Middle frontal gyrus (tissue), 1 donor: ENCODE results near the gene ZGPAT.
"Not testable (repeated sequence)": the region's sequence is repeated elsewhere in the genome, so short reads cannot be mapped to it uniquely, and the experiment has no call there.

Experiments
- DNase-seq: peaks from one replicate; pipeline ENCODE4 v3.0.0-alpha.2; 2015; ENCODE audit warnings: low spot score; ENCODE audit errors: extremely low spot score

The ZGPAT gene

DNA sequence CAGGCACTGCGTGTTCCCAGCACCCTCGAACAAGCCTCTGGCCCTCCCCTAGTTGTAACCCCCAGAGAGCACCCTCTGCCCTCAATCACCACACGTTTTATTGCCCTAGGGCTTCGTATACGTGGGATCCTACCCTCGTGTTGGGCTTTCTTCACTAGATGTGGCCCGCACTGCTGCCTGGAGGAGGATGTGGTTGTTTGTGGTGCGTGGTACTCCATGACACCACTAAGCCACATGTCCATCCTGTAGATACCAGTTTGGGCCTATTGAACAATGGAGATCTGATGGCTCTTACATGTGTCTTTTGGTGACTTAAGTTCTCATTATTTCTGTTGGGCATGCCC lies 48.8 kb downstream of the ZGPAT start:
- DNase-seq = no peak

GRCh38 chr20:63758152-63758551 lies 50.3 kb downstream of the ZGPAT start:
- no peak for DNase-seq

GRCh38 chr20:63759377-63759901 lies 51.6 kb downstream of the ZGPAT start:
- no peak for DNase-seq

- DNase-seq = no peak
Observed at GRCh38 chr20:63765082-63765873, 57.4 kb downstream of the ZGPAT start.

DNA sequence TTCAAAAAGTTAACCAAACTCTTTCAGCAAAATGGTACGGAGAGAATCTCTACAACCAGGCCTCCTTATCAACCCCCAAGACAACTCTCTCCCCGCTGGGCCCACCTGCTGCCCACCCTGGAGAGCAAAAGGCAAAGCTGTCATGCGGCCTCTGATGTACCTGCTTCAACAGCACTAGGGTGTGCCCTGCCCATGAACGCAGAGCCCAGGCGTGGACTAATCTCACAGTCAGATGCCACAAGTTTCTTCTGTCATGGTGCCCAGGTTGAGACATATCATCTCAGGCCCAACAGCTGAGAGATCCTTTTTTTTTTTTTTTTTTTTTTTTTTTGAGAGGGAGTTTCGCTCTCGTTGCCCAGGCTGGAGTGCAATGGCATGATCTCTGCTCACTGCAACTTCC lies 58.1 kb downstream of the ZGPAT start:
- DNase-seq = no peak

DNA sequence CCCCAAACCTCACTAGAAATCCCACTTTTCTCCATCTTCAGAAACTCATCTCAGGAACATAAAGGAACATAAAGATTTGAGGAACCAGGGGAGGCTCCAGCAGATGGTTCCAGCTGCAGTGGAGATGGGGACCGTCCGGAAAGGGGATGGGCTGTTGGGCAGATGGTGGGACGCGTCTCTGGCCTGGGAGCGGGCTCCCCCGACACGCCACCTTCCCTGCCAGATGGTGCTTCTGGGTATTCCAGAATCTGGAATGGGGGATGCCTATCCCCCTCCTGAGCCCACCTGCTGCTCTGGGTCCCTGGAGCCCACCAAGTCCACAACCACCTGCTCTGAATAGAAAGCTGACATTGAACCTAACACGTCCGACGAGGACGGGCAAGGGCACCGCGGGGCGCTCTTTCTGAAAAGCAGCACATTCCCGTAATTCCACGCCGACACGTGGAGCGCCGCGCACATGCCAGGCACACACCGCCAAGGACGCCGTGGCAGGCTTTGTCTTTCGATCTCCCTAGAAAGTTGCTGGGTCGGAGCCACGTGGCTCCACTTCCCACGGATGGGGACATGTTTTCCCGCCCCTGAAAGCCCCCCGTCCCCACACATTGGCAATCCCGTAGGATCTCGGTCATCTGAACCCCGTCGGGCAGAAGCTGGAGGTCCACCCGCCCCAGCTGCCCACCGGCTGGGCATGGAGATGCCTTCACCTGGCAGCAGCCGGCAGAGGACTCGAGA lies 59.0 kb downstream of the ZGPAT start:
- DNase-seq = no peak

DNA sequence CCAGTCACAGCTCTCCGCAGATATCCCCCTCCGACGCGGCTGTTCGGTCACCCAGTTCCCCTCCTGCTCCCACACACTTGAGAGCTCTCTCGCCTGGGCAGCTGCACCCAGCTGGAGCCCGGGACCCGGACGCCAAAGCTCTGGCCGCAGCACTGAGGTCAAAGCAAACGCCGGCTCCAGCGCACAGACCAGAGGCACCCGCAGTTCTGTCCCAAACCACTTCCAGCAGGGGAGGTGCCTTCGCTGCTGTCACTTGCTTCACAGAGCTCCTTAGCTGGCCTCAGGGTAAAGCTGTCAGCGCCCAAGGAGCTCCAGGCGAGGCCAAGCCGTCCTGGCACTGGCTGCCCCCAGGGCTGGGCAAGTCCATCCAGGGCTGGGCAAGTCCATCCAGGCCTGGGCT lies 59.6 kb downstream of the ZGPAT start:
- DNase-seq = no peak

GRCh38 chr20:63767886-63768285 lies 60.0 kb downstream of the ZGPAT start:
- no peak for DNase-seq

DNA sequence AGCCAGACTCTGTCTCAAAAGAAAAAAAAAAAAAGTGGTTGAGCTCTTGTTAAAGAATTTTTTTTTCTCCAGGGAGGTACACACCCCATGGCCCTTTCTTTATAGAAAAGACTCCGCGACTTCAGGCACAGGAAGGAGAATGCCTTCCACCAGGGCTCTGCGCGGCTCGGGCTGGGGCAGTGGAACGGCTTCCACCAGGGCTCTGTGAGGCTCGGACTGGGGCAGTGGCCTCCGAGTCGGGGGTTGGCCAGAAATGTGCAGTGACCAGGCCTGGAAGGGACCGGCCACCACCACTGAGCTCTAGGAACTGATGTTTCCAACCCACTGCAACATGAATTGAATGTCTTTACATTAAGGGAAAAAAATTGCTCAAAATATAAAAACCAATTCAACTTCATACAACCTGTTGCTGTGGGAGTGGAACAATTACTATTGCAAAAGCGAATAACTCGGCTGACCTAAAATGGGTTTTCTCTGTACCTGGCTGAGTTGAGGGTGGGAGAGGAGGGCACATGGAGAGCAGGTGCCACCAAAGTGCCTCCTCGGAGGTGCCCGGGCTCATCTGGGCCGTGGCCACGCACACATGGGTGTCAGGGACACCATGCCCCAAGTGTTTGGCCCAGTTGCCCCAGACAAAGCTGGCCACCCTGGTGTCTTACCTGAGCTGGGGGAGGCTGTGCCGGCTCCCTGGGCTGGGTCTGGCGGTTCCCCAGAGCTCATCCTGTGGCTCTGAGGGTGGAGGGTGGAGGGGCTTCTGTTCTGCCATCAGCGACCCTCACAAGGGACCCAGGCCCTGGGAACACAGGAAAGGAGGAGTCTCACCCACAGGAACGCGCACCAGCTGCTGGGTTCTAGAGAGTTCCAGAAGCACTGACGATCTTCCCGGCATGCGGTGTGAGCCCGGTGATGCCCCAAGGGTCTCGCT lies 61.0 kb downstream of the ZGPAT start:
- DNase-seq = no peak

DNA sequence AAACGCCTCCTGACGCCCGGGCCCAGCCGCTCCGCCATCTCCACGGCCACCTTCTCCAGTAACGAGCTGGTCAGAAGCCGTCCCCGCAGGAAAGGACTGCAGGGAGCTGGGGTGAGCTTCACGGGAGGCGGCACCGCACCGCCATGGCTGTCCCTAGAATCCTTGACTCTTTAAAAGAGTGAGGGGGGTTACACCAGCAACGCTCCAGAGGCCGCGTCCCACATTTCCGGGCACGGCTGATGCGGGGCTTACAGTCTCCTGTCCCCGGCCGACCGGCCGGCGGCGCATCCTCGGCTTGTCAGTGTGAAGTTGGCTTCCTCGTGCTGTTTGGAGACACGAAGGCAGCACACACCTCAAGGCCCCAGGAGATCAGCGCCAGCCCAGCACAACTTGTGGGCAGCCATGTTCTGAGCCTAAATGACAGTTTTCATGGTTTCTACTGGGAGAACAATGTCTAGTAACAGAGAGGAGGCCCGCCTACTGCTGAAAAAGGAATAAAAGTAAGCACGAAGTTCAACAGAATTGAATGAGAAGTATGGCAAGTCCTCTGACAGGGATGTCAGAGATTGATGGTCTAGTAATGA lies 62.1 kb downstream of the ZGPAT start:
- DNase-seq = no peak

DNA sequence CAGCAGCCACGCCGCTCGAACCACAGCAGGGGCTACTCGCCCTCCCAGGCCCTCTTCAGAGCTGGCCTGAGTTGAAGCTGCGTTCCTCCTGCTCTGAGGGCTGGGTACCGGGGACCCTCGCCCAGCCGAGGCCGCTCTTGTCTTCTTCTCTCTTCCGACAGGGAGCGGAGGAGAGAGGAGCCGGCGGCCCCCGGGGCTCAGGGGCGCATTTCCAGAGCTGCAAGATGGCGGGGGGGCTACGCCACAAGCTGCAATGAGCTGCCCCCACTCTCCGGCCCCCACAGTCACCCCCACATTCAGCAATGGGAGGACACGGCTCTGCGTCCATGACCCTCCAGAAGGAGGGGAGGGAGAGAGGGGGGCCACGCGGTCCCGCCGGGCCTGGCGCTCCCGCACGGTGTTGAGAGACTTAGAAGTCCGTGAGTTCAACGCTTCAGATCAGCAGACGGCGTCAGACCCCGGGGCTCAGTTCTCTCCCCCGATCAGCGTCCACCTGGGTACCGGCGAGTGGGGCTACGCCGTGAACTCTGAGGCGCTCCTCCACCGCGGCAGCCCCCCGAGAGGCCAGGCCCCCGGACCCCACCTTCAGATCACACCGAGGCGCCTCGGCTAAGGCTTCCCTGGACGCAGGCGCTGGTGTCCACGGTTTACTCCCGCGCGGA lies 63.3 kb downstream of the ZGPAT start:
- no peak for DNase-seq

DNA sequence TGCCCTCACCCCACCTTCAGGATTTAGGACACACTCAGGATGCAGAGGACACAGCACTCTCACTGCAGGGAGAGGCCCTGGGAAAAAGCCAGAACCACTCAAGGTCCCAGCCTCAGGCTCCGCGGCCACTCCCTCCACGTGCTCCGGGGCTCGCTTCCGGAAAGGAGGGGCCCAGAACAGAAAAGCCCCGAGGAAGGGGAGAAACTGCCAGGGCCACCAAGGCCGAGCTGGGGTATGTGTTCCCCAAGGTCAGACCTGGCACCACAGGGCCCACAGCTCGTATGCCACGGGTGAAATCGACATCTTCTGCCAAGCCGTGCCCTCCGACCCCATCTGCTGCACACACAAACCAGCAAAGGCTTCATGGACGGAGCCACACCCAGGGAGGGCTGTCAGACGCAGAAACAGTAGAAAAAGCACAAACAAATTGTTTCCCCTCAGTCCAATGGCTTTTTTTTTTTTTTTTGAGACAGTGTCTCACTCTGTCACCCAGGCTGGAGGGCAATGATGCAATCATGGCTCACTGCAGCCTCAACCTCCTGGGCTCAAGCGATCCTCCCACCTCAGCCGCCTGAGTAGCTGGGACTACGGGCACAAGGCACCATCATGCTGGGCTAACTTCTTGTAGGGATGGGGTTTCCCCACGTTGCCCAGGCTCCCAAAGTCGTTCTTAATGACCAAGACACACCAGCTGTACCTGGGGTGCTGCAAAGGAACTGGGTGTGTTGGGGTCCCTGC lies 65.1 kb downstream of the ZGPAT start:
- no peak for DNase-seq

- DNase-seq = no peak
Observed at GRCh38 chr20:63773571-63774241, 65.9 kb downstream of the ZGPAT start.

- DNase-seq = no peak
Observed at GRCh38 chr20:63774306-63774705, 66.5 kb downstream of the ZGPAT start.

GRCh38 chr20:63775096-63775978 lies 67.5 kb downstream of the ZGPAT start:
- DNase-seq = no peak

- DNase-seq = not testable (repeated sequence)
Observed at GRCh38 chr20:63776875-63777274, 69.0 kb downstream of the ZGPAT start.

GRCh38 chr20:63777614-63778013 lies 69.8 kb downstream of the ZGPAT start:
- DNase-seq = no peak

- no peak for DNase-seq
Observed at GRCh38 chr20:63778034-63778752, 70.4 kb downstream of the ZGPAT start.
